Measurements from ENCODE around the gene DYNC2H1.

Gene DYNC2H1

DNA sequence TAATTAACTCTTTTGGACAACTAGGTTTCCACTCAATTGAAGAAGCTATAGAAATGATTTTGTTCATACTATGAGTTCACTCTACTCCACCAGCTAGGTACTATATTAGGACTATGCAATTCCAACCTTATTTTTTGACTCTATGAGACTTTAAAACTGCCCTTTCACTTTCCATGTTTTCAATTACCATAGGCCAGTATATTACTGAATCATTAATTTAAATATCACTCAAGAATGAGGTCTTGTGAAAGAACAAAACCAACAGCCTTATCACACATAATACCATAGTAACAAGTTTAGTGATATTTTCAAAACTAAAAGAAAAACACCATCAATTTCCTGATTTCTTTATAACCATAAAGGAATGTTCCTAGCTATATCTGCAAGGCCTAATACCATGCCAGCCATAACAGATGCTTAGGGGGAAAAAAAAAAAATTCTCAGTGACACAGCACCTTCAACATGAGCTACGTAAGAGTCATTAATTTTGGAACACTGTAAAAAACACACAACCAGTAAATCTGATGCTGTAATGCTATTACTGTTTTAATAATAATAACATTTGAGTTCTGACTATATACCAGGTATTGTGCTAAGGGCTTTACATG, 23.4 kb upstream of the DYNC2H1 start:
- Histone ChIP-seq H3K27me3 (ENCODE audit: insufficient read depth, low read length) (no peaks in the 10 kb centered on the region), H3K9me3 (ENCODE audit: insufficient read depth, low read depth, low read length) (no peaks in the 10 kb centered on the region), H3K36me3 (ENCODE audit: insufficient read depth, low read depth, low read length) (peaks cover 80% of the 10 kb centered on the region), H3K4me1 (ENCODE audit: insufficient read depth, low read length) (no peaks in the 10 kb centered on the region; the same call in 1 of the 2 replicates), H3K9ac (ENCODE audit: low read depth, low read length) (no peak overlapping the region), H3K4me3 (ENCODE audit: low read length) (no peak overlapping the region), H3K27ac (ENCODE audit: low read length) (no peak overlapping the region)

DNA sequence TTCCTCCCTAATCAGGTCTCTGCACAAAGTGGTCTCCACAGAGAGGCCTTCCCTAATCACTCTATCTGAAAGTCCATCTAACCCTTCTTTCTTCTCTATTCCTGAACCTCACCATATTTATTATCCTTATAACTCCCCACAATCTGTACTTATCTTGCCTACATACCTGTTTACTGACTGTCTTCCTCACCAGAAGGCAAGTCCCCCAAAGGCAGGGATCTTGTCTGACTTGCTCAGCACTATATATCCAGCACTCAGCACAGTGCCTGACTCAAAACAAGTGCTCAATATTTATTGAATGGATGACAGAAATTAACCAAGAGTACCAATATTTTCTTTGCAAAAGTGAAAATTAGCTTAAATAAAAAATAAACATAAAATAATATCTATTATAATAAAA, 22.8 kb upstream of the DYNC2H1 start:
- H3K9me3 ChIP-seq (ENCODE audit: insufficient read depth, low read depth, low read length), result no peaks in the 10 kb centered on the region
- H3K9ac ChIP-seq (ENCODE audit: low read depth, low read length), result no peak overlapping the region
- no peaks in the 10 kb centered on the region; the same call in 1 of the 2 replicates for H3K4me1 ChIP-seq (ENCODE audit: insufficient read depth, low read length)
- no peak overlapping the region for H3K4me3 ChIP-seq (ENCODE audit: low read length)
- no peak overlapping the region for H3K27ac ChIP-seq (ENCODE audit: low read length)
- H3K27me3 ChIP-seq (ENCODE audit: insufficient read depth, low read length), result no peaks in the 10 kb centered on the region
- H3K36me3 ChIP-seq (ENCODE audit: insufficient read depth, low read depth, low read length), result peaks cover 74% of the 10 kb centered on the region

DNA sequence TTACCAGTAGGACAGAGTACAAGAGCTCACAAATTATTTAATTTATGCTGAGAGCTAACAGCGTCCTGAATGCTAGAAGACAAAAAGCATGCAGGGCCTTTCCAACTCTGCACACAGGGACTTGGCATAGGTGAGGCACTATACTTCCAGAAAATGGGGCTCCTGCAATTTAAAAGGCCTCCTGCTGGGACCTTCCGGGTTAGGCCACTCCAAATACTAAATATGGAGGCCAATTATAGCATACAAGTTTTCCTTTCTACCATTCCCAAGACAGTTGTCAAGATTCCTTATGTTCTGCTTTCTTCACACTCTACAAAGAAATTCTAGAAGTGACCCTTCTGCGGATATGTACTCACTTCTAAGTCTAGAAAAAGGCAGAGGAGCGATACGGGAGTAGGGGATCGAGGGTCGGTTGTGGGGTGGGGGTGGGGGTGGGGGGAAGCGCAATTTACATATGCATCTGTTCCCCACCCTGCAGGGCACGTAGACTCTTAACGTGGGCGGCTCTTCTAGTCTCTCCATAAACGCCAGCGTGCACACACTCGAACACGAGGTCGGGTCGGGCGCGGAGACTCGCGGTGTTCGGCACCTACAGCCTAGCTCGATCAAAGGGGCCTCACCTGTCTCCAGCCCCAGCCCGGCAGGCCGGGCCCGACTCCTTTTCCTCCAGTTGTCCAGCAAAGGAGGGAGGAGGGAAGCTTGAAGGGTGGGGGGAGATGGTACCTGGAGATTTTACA, 18.0 kb upstream of the DYNC2H1 start:
- Histone ChIP-seq H3K9me3 (ENCODE audit: insufficient read depth, low read depth, low read length) (no peaks in the 10 kb centered on the region), H3K4me1 (ENCODE audit: insufficient read depth, low read length) (no peaks in the 10 kb centered on the region; the same call in 1 of the 2 replicates), H3K27ac (ENCODE audit: low read length) (peak overlapping the region; percentile 80), H3K4me3 (ENCODE audit: low read length) (peak overlapping the region; percentile 79), H3K27me3 (ENCODE audit: insufficient read depth, low read length) (peaks cover 23% of the 10 kb centered on the region), H3K9ac (ENCODE audit: low read depth, low read length) (peak overlapping the region; percentile 99), H3K36me3 (ENCODE audit: insufficient read depth, low read depth, low read length) (peaks cover 27% of the 10 kb centered on the region)

DNA sequence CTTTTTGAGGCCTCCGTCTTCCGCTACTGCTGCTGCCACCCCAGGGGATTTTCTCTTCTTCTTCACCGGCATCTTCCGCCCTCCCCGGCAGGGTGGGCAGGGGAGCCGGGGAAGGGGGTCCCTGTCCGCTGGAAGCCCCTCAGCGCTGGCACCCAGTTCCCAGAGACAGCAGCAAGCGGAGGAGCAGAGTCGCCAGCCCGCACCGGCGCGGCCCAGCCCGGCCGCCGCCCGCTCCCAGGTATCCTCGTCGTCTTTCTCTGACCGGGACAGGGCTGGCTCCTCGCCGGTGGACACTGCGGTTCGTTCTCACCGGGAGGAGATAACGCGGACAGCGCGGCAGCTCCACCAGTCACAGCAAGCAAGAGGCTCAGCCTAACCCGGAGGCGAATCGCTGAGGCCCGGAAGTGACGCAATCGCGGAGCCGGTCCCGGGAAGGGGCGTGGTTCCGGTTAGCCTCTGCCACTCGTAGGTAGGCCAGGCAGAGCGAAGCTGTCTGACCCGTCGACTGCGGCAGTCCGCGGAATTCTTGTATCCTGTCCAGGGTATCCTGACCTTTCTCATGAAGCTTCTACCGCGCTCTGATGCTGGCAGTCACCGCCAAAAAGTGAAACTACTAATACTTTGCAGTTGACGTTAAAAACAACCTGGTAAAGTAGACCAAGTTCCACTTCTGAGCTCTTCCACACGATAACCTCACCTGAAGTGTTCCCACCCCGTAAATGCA, 17.3 kb upstream of the DYNC2H1 start, which contains the start of gene DCUN1D5:
TSS of gene DCUN1D5 (minus strand) at position 360 of the 724 bp plus-strand sequence. CDS start at position 72, 288 bp downstream.
- H3K36me3 ChIP-seq (ENCODE audit: insufficient read depth, low read depth, low read length), result peaks cover 23% of the 10 kb centered on the region
- H3K9me3 ChIP-seq (ENCODE audit: insufficient read depth, low read depth, low read length), result no peaks in the 10 kb centered on the region
- H3K4me3 ChIP-seq (ENCODE audit: low read length), result peak within 1 kb of the TSS; percentile 79
- peaks cover 23% of the 10 kb centered on the region for H3K27me3 ChIP-seq (ENCODE audit: insufficient read depth, low read length)
- no peaks in the 10 kb centered on the region; the same call in 1 of the 2 replicates for H3K4me1 ChIP-seq (ENCODE audit: insufficient read depth, low read length)
- H3K27ac ChIP-seq (ENCODE audit: low read length), result peak within 1 kb of the TSS; percentile 80
- H3K9ac ChIP-seq (ENCODE audit: low read depth, low read length), result peak within 1 kb of the TSS; percentile 99

- Histone ChIP-seq H3K36me3 (ENCODE audit: insufficient read depth, low read depth, low read length) (no peaks in the 10 kb centered on the region), H3K27ac (ENCODE audit: low read length) (no peak overlapping the region), H3K4me3 (ENCODE audit: low read length) (no peak overlapping the region), H3K27me3 (ENCODE audit: insufficient read depth, low read length) (peaks cover 23% of the 10 kb centered on the region), H3K9me3 (ENCODE audit: insufficient read depth, low read depth, low read length) (no peaks in the 10 kb centered on the region), H3K4me1 (ENCODE audit: insufficient read depth, low read length) (no peaks in the 10 kb centered on the region), H3K9ac (ENCODE audit: low read depth, low read length) (no peak overlapping the region)
Observed at GRCh38 chr11:103097279-103097678, 11.9 kb upstream of the DYNC2H1 start.

- H3K4me3 ChIP-seq (ENCODE audit: low read length), result peak overlapping the region; percentile 92
- H3K27ac ChIP-seq (ENCODE audit: low read length), result no peak overlapping the region
- peaks cover 3% of the 10 kb centered on the region; the same call in 1 of the 2 replicates for H3K4me1 ChIP-seq (ENCODE audit: insufficient read depth, low read length)
- peaks cover 12% of the 10 kb centered on the region for H3K36me3 ChIP-seq (ENCODE audit: insufficient read depth, low read depth, low read length)
- no peaks in the 10 kb centered on the region for H3K9me3 ChIP-seq (ENCODE audit: insufficient read depth, low read depth, low read length)
- peak overlapping the region; percentile 85 for H3K9ac ChIP-seq (ENCODE audit: low read depth, low read length)
- H3K27me3 ChIP-seq (ENCODE audit: insufficient read depth, low read length), result no peaks in the 10 kb centered on the region
Observed at GRCh38 chr11:103109818-103110388, 677 bp downstream of the DYNC2H1 start.

GRCh38 chr11:103110391-103110790, 1.2 kb downstream of the DYNC2H1 start:
- peaks cover 3% of the 10 kb centered on the region; the same call in 1 of the 2 replicates for H3K4me1 ChIP-seq (ENCODE audit: insufficient read depth, low read length)
- peak overlapping the region; percentile 85; the same call in 1 of the 2 replicates for H3K9ac ChIP-seq (ENCODE audit: low read depth, low read length)
- peaks cover 15% of the 10 kb centered on the region for H3K36me3 ChIP-seq (ENCODE audit: insufficient read depth, low read depth, low read length)
- H3K9me3 ChIP-seq (ENCODE audit: insufficient read depth, low read depth, low read length), result no peaks in the 10 kb centered on the region
- H3K4me3 ChIP-seq (ENCODE audit: low read length), result peak overlapping the region; percentile 92
- H3K27ac ChIP-seq (ENCODE audit: low read length), result no peak overlapping the region
- no peaks in the 10 kb centered on the region for H3K27me3 ChIP-seq (ENCODE audit: insufficient read depth, low read length)

GRCh38 chr11:103111400-103111799, 2.2 kb downstream of the DYNC2H1 start:
- no peak overlapping the region for H3K4me3 ChIP-seq (ENCODE audit: low read length)
- H3K4me1 ChIP-seq (ENCODE audit: insufficient read depth, low read length), result peaks cover 3% of the 10 kb centered on the region; the same call in 1 of the 2 replicates
- H3K9ac ChIP-seq (ENCODE audit: low read depth, low read length), result no peak overlapping the region
- H3K9me3 ChIP-seq (ENCODE audit: insufficient read depth, low read depth, low read length), result no peaks in the 10 kb centered on the region
- no peak overlapping the region for H3K27ac ChIP-seq (ENCODE audit: low read length)
- no peaks in the 10 kb centered on the region for H3K27me3 ChIP-seq (ENCODE audit: insufficient read depth, low read length)
- peaks cover 15% of the 10 kb centered on the region for H3K36me3 ChIP-seq (ENCODE audit: insufficient read depth, low read depth, low read length)

- Histone ChIP-seq H3K9me3 (ENCODE audit: insufficient read depth, low read depth, low read length) (no peaks in the 10 kb centered on the region), H3K36me3 (ENCODE audit: insufficient read depth, low read depth, low read length) (peaks cover 15% of the 10 kb centered on the region), H3K9ac (ENCODE audit: low read depth, low read length) (no peak overlapping the region), H3K4me1 (ENCODE audit: insufficient read depth, low read length) (peaks cover 3% of the 10 kb centered on the region; the same call in 1 of the 2 replicates), H3K4me3 (ENCODE audit: low read length) (no peak overlapping the region), H3K27ac (ENCODE audit: low read length) (no peak overlapping the region), H3K27me3 (ENCODE audit: insufficient read depth, low read length) (no peaks in the 10 kb centered on the region)
Observed at GRCh38 chr11:103112364-103112763, 3.1 kb downstream of the DYNC2H1 start.

GRCh38 chr11:103114836-103115235, 5.6 kb downstream of the DYNC2H1 start:
- Histone ChIP-seq H3K9ac (ENCODE audit: low read depth, low read length) (no peak overlapping the region), H3K27me3 (ENCODE audit: insufficient read depth, low read length) (no peaks in the 10 kb centered on the region), H3K27ac (ENCODE audit: low read length) (no peak overlapping the region), H3K4me3 (ENCODE audit: low read length) (no peak overlapping the region), H3K9me3 (ENCODE audit: insufficient read depth, low read depth, low read length) (no peaks in the 10 kb centered on the region), H3K4me1 (ENCODE audit: insufficient read depth, low read length) (no peaks in the 10 kb centered on the region; the same call in 1 of the 2 replicates), H3K36me3 (ENCODE audit: insufficient read depth, low read depth, low read length) (peaks cover 28% of the 10 kb centered on the region)

GRCh38 chr11:103125462-103125861, 16.2 kb downstream of the DYNC2H1 start:
- Histone ChIP-seq H3K36me3 (ENCODE audit: insufficient read depth, low read depth, low read length) (peaks cover 52% of the 10 kb centered on the region), H3K4me3 (ENCODE audit: low read length) (no peak overlapping the region), H3K27ac (ENCODE audit: low read length) (no peak overlapping the region), H3K9me3 (ENCODE audit: insufficient read depth, low read depth, low read length) (no peaks in the 10 kb centered on the region), H3K9ac (ENCODE audit: low read depth, low read length) (no peak overlapping the region), H3K4me1 (ENCODE audit: insufficient read depth, low read length) (no peaks in the 10 kb centered on the region), H3K27me3 (ENCODE audit: insufficient read depth, low read length) (no peaks in the 10 kb centered on the region)
